Hepatocyte (in vitro differentiated cells): Measurements from ENCODE around the gene STK17B. TPM values are rescaled to one million over a fixed set of nuclear protein-coding genes. Genes with fewer than 3 reads are reported as not detected.

Source experiments
- DNase-seq: peaks from one replicate; pipeline ENCODE4 v3.0.0-alpha.2; 2016; ENCODE audit warnings: low spot score
- H2AFZ ChIP-seq: fragments of 200-600 bp; sonication (generic); 2 replicates; pipeline ENCODE4 v1.6.0; 2016; ENCODE audit warnings: antibody characterized with exemption, mild to moderate bottlenecking
- H3K27ac ChIP-seq: fragments of 200-600 bp; sonication (generic); 2 replicates; pipeline ENCODE4 v1.5.1; 2016; ENCODE audit warnings: mild to moderate bottlenecking
- H3K27me3 ChIP-seq: fragments of 200-600 bp; sonication (generic); 2 replicates; pipeline ENCODE4 v1.6.1; 2016
- H3K36me3 ChIP-seq: fragments of 200-600 bp; sonication (generic); replicated peaks from 2 replicates; pipeline ENCODE4 v1.5.1; 2016; ENCODE audit warnings: low read depth; ENCODE audit not compliant: insufficient read depth
- H3K4me1 ChIP-seq: fragments of 200-600 bp; sonication (generic); 2 replicates; pipeline ENCODE4 v1.5.1; 2016; ENCODE audit warnings: mild to moderate bottlenecking, moderate library complexity; ENCODE audit not compliant: insufficient read depth
- H3K4me2 ChIP-seq: fragments of 200-600 bp; sonication (generic); 2 replicates; pipeline ENCODE4 v1.6.0; 2016
- H3K4me3 ChIP-seq: fragments of 200-600 bp; sonication (generic); 2 replicates; pipeline ENCODE4 v1.5.1; 2016; ENCODE audit warnings: mild to moderate bottlenecking
- H3K79me2 ChIP-seq: fragments of 200-600 bp; sonication (generic); 2 replicates; pipeline ENCODE4 v1.6.0; 2017; ENCODE audit warnings: mild to moderate bottlenecking
- H3K9me2 ChIP-seq: fragments of 200-600 bp; sonication (generic); replicated peaks from 2 replicates; pipeline ENCODE4 v1.6.0; 2017; ENCODE audit warnings: mild to moderate bottlenecking; ENCODE audit not compliant: insufficient read depth
- H3K9me3 ChIP-seq: fragments of 200-600 bp; sonication (generic); 2 replicates; pipeline ENCODE4 v1.5.1; 2016; ENCODE audit warnings: low read depth, mild to moderate bottlenecking
- H4K20me1 ChIP-seq: fragments of 200-600 bp; sonication (generic); 2 replicates; pipeline ENCODE4 v1.6.0; 2016; ENCODE audit warnings: mild to moderate bottlenecking; ENCODE audit not compliant: insufficient read depth, poor library complexity, severe bottlenecking
- EZH2 ChIP-seq: fragments of 200-600 bp; sonication (generic); IDR thresholded peaks from 2 replicates; pipeline ENCODE4 v1.6.1; 2016; ENCODE audit warnings: antibody characterized with exemption, mild to moderate bottlenecking, borderline replicate concordance
- EZH2phosphoT487 ChIP-seq: fragments of 200-600 bp; sonication (generic); IDR thresholded peaks from one replicate; pipeline ENCODE4 v1.6.1; 2018; ENCODE audit warnings: antibody characterized with exemption, mild to moderate bottlenecking, low read depth, moderate library complexity; ENCODE audit not compliant: unreplicated experiment, severe bottlenecking
- WGBS: methylation state at CpG from one replicate; pipeline ENCODE4 v1.1.6; 2016; ENCODE audit warnings: low lambda C conversion rate; ENCODE audit errors: missing lambda C conversion rate; 5-methylcytosine and 5-hydroxymethylcytosine counted together
- polyA plus RNA-seq: library from polyadenylated mRNA; unstranded; fragments of >200 nt; fragmentation: Nextera tagmentation; extraction: Ambion mirVana; gene quantifications from 2 replicates; pipeline ENCODE4 v1.2.1, GENCODE V29; 2016
- total RNA-seq: library from RNA; depleted of rRNA; stranded (reverse); fragments of >200 nt; gene quantifications from 2 replicates; pipeline ENCODE4 v1.2.3, GENCODE V29; 2014
- TF ChIP-seq, protein P1 (sequence below): fragments of 200-600 bp; sonication (generic); IDR thresholded peaks from 2 replicates; pipeline ENCODE4 v1.5.1; 2016; ENCODE audit warnings: antibody characterized with exemption, mild to moderate bottlenecking; ENCODE audit not compliant: poor library complexity

The STK17B gene
- total and polyA plus RNA-seq, 2 experiments from 2014 or later: 6.4 to 45.5 TPM

GRCh38 chr2:196131949-196132925, 39.1 kb downstream of the STK17B start:
- TF ChIP-seq, protein P1, sequence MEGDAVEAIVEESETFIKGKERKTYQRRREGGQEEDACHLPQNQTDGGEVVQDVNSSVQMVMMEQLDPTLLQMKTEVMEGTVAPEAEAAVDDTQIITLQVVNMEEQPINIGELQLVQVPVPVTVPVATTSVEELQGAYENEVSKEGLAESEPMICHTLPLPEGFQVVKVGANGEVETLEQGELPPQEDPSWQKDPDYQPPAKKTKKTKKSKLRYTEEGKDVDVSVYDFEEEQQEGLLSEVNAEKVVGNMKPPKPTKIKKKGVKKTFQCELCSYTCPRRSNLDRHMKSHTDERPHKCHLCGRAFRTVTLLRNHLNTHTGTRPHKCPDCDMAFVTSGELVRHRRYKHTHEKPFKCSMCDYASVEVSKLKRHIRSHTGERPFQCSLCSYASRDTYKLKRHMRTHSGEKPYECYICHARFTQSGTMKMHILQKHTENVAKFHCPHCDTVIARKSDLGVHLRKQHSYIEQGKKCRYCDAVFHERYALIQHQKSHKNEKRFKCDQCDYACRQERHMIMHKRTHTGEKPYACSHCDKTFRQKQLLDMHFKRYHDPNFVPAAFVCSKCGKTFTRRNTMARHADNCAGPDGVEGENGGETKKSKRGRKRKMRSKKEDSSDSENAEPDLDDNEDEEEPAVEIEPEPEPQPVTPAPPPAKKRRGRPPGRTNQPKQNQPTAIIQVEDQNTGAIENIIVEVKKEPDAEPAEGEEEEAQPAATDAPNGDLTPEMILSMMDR: no peak
- no peak for TF ChIP-seq EZH2phosphoT487
- no peak for TF ChIP-seq EZH2
- no peak for DNase-seq
- Histone ChIP-seq H3K79me2 (no peaks in the 10 kb centered on the region), H3K9me2 (no peaks in the 10 kb centered on the region), H3K4me1 (no peaks in the 10 kb centered on the region), H3K36me3 (peaks cover 6% of the 10 kb centered on the region), H3K27ac (no peak overlapping the region), H3K4me3 (no peak overlapping the region), H3K9me3 (peaks cover 20% of the 10 kb centered on the region), H4K20me1 (no peaks in the 10 kb centered on the region), H3K4me2 (no peak overlapping the region), H3K27me3 (no peaks in the 10 kb centered on the region), H2AFZ (no peak overlapping the region)
- 91% methylated on average over 5 of the region's 5 CpGs for WGBS

GRCh38 chr2:196131384-196131937, 39.9 kb downstream of the STK17B start:
- H3K27me3 ChIP-seq: no peaks in the 10 kb centered on the region
- H3K27ac ChIP-seq: no peak overlapping the region
- no peaks in the 10 kb centered on the region for H3K4me1 ChIP-seq
- no peak overlapping the region for H3K4me2 ChIP-seq
- H3K36me3 ChIP-seq: no peaks in the 10 kb centered on the region
- TF ChIP-seq EZH2phosphoT487 (no peak), EZH2 (no peak)
- TF ChIP-seq, protein P1: peak; percentile 10
- WGBS: 76% methylated on average over 7 of the region's 7 CpGs
- H3K4me3 ChIP-seq: no peak overlapping the region
- peaks cover 15% of the 10 kb centered on the region for H3K9me3 ChIP-seq
- DNase-seq: peak; percentile 28
- no peaks in the 10 kb centered on the region for H4K20me1 ChIP-seq
- H3K79me2 ChIP-seq: no peaks in the 10 kb centered on the region
- no peak overlapping the region for H2AFZ ChIP-seq
- H3K9me2 ChIP-seq: no peaks in the 10 kb centered on the region

DNA sequence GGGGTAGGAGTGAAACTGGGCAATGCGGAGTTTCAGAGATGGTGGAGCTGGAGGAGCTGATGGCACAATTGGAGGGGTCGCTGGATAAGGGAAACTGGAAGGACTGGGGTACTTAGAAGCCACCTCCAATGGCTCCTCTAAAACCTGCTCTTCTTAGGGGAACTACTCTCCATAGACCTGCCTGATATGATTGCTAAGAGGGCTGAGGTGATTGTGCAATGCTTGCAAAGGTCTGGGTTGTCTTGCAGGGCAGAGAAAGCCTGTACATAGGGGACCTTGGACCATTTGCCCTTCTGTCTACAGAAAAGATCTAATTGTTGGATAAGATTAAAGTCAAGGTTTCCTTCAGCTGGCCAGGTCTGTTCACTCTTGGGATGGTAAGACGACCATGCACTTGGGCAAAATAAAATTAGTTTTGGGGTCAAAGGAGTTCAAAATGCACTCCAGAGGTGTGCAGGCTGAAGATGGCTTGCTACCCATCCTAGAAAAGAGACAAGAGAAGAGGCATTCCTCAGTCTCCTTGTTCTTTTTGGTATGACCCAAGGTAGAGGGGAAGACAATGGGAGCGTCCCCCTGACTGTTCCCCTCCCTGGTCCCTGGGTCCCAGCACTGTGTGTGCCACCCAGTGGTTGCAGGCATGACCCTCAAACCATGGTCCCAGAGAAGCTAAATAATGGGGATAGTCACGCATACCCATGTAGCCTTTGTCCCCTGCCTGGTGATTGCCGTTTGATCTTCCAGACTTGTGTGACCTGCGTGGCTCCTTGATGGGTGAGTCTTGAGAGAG, 41.1 kb downstream of the STK17B start:
- Histone ChIP-seq H3K27me3 (no peaks in the 10 kb centered on the region), H3K9me2 (no peaks in the 10 kb centered on the region), H3K4me3 (no peak overlapping the region), H2AFZ (no peak overlapping the region), H3K4me1 (no peaks in the 10 kb centered on the region), H3K27ac (no peak overlapping the region), H3K4me2 (no peak overlapping the region), H3K79me2 (no peaks in the 10 kb centered on the region), H3K9me3 (peaks cover 15% of the 10 kb centered on the region), H3K36me3 (no peaks in the 10 kb centered on the region), H4K20me1 (no peaks in the 10 kb centered on the region)
- 98% methylated on average over 7 of the region's 7 CpGs for WGBS
- no peak for DNase-seq
- no peak for TF ChIP-seq EZH2phosphoT487
- TF ChIP-seq, protein P1: no peak
